NCI-H1092 treated with DMSO at 0.1 percent for 48 hours (cell line): Measurements from ENCODE around the gene TAF11.
"Not testable (repeated sequence)": the region's sequence is repeated elsewhere in the genome, so short reads cannot be mapped to it uniquely, and the experiment has no call there.

ENCODE experiments used
- DNase-seq: peaks from one replicate; lab custom pipeline; 2025; lab: John Stamatoyannopoulos, UW

TAF11 gene

GRCh38 chr6:34865107-34865506 lies 22.7 kb downstream of the TAF11 start:
- no peak for DNase-seq

GRCh38 chr6:34864007-34864406 lies 23.8 kb downstream of the TAF11 start:
- DNase-seq, result no peak

- no peak for DNase-seq
These were observed 27.1 kb downstream of the TAF11 start for GRCh38 chr6:34860776-34861175.

GRCh38 chr6:34859951-34860350 lies 27.9 kb downstream of the TAF11 start:
- no peak for DNase-seq

GRCh38 chr6:34858681-34859080 lies 29.2 kb downstream of the TAF11 start:
- no peak for DNase-seq

- DNase-seq, result no peak
These were observed 32.4 kb downstream of the TAF11 start for GRCh38 chr6:34855463-34855862.

- no peak for DNase-seq
These were observed 35.3 kb downstream of the TAF11 start for GRCh38 chr6:34852406-34853085.

- no peak for DNase-seq
These were observed 36.5 kb downstream of the TAF11 start for GRCh38 chr6:34851361-34851760.

- not testable (repeated sequence) for DNase-seq
These were observed 38.8 kb downstream of the TAF11 start for GRCh38 chr6:34849066-34849465.

- DNase-seq, result no peak
These were observed 48.0 kb downstream of the TAF11 start for GRCh38 chr6:34839666-34840352.

GRCh38 chr6:34837528-34837927 lies 50.3 kb downstream of the TAF11 start:
- DNase-seq, result no peak

GRCh38 chr6:34836451-34836850 lies 51.4 kb downstream of the TAF11 start:
- DNase-seq, result no peak

- DNase-seq, result no peak
These were observed 51.8 kb downstream of the TAF11 start for GRCh38 chr6:34836008-34836407.

GRCh38 chr6:34834789-34835518 lies 52.9 kb downstream of the TAF11 start:
- DNase-seq, result no peak

GRCh38 chr6:34832942-34833341 lies 54.9 kb downstream of the TAF11 start:
- DNase-seq, result no peak

- DNase-seq, result no peak
These were observed 58.7 kb downstream of the TAF11 start for GRCh38 chr6:34829137-34829536.
